ENCODE measurements around the gene PATJ. TPM values are rescaled to one million over a fixed set of nuclear protein-coding genes. Genes with fewer than 3 reads are reported as not detected.

The PATJ gene
- total RNA-seq, 1 donor from 2014 or later = 2.0 TPM

DNA sequence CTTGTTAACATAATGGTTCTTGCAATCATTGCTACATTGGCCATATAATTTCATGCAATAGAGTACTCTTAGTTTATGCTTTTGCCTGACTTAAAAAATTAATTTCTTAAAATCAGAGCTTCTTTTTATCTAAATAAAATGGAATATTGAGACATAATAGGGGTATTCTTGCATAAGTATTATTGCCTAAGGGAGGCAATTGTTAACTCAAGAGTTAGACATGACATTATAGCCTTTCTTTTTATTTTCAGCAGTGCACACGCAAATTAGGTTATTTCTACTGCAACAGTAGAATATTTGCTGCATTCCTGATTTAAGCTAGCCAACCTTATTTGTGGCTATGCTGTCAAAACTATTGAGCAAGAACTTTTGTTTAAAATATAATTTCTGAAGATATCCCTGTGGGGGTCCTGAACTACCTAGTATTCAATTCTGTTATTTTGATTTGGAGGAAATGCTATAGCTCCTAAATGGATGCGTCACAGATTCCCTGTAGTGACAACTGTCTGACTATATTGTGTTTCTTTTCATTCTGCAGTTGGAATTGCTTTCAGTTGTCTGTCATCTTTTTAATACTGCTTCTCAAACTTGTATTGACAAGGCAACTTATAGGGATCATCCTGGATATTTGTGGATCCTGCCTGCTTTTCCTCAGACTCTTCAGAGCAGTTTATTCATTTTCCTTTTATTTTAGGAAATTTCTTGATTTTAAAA is 211.0 kb downstream of the PATJ start:
- no peak overlapping the region for H3K27ac Mint-ChIP-seq (ENCODE audit: unreplicated experiment)
- H3K27me3 Mint-ChIP-seq (ENCODE audit: unreplicated experiment) = no peaks in the 10 kb centered on the region
- no peaks in the 10 kb centered on the region for H3K9me3 Mint-ChIP-seq (ENCODE audit: unreplicated experiment)
- H3K36me3 Mint-ChIP-seq (ENCODE audit: unreplicated experiment) = no peaks in the 10 kb centered on the region
- no peak overlapping the region for H3K4me3 Mint-ChIP-seq (ENCODE audit: unreplicated experiment)
- H3K4me1 Mint-ChIP-seq (ENCODE audit: low read depth, unreplicated experiment) = peaks cover 4% of the 10 kb centered on the region
- TF ChIP-seq CTCF (IDR thresholded peaks at IDR 0.05; ENCODE audit: partially characterized antibody, unreplicated experiment) = no peak
- DNase-seq = no peak

- no peaks in the 10 kb centered on the region for H3K27me3 Mint-ChIP-seq (ENCODE audit: unreplicated experiment)
- no peaks in the 10 kb centered on the region for H3K9me3 Mint-ChIP-seq (ENCODE audit: unreplicated experiment)
- H3K4me1 Mint-ChIP-seq (ENCODE audit: low read depth, unreplicated experiment) = peaks cover 4% of the 10 kb centered on the region
- H3K36me3 Mint-ChIP-seq (ENCODE audit: unreplicated experiment) = no peaks in the 10 kb centered on the region
- no peak for DNase-seq
- no peak for TF ChIP-seq CTCF (IDR thresholded peaks at IDR 0.05; ENCODE audit: partially characterized antibody, unreplicated experiment)
- no peak overlapping the region for H3K27ac Mint-ChIP-seq (ENCODE audit: unreplicated experiment)
- no peak overlapping the region for H3K4me3 Mint-ChIP-seq (ENCODE audit: unreplicated experiment)
These were observed 211.5 kb downstream of the PATJ start for GRCh38 chr1:61953790-61954150.

DNA sequence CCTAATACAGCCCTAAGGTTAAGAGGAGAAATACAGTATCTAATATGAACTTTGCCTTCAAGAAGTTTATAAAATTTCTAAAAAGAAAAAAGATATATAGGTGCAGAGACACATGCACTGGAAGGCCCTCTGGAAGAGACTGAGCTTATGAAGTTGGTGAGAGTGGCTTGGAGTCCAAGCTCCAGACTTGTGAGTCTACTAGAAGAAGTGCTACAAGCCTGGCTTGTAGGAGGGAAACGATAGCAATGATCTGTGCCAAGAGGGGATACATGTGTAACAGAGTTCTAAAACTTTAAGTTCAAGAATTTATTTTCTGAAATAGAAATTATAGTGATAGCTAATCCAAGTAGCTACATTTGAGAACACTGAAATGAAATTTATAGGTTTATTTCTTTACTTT is 213.0 kb downstream of the PATJ start:
- H3K27me3 Mint-ChIP-seq (ENCODE audit: unreplicated experiment) = no peaks in the 10 kb centered on the region

DNA sequence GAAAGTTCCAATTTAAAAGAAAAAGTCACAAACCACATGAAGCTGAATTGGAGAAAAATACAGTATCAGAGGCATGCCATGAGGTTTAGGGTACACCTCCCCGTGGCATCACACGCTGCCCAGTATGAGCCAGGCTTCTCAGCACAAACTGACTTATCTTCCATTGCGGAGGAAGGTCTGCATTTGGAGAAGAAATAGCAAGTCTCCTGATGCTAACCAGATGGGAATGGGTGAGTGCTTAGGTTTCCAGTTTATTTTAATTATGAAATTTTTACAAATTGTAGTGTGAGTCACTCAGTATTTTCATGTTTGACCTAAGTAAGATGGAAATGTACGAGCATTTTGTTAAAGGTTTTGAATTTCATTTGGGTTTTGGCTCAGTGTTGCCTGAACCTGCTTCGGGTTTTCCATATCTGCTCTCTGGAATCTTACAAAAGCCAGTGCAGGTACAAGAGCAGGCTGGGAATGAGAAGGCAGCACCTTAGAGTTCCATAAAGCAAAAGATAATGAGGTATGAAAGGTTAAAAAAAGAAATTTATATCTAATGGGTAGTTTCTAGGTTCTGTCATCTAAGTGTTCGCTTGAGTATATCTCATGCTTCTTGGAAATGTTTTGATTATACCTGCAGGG is 213.9 kb downstream of the PATJ start:
- no peaks in the 10 kb centered on the region for H3K27me3 Mint-ChIP-seq (ENCODE audit: unreplicated experiment)
- H3K4me1 Mint-ChIP-seq (ENCODE audit: low read depth, unreplicated experiment) = peaks cover 4% of the 10 kb centered on the region
- no peak overlapping the region for H3K27ac Mint-ChIP-seq (ENCODE audit: unreplicated experiment)
- no peak for DNase-seq
- no peaks in the 10 kb centered on the region for H3K36me3 Mint-ChIP-seq (ENCODE audit: unreplicated experiment)
- TF ChIP-seq CTCF (IDR thresholded peaks at IDR 0.05; ENCODE audit: partially characterized antibody, unreplicated experiment) = no peak
- H3K4me3 Mint-ChIP-seq (ENCODE audit: unreplicated experiment) = no peak overlapping the region
- H3K9me3 Mint-ChIP-seq (ENCODE audit: unreplicated experiment) = no peaks in the 10 kb centered on the region

More for the DNA sequence above, 213.0 kb downstream of the PATJ start:
- Mint-ChIP-seq H3K36me3 (ENCODE audit: unreplicated experiment) (no peaks in the 10 kb centered on the region), H3K9me3 (ENCODE audit: unreplicated experiment) (no peaks in the 10 kb centered on the region), H3K4me3 (ENCODE audit: unreplicated experiment) (no peak overlapping the region), H3K4me1 (ENCODE audit: low read depth, unreplicated experiment) (peaks cover 4% of the 10 kb centered on the region), H3K27ac (ENCODE audit: unreplicated experiment) (no peak overlapping the region)
- no peak for DNase-seq
- TF ChIP-seq CTCF (IDR thresholded peaks at IDR 0.05; ENCODE audit: partially characterized antibody, unreplicated experiment) = no peak

DNA sequence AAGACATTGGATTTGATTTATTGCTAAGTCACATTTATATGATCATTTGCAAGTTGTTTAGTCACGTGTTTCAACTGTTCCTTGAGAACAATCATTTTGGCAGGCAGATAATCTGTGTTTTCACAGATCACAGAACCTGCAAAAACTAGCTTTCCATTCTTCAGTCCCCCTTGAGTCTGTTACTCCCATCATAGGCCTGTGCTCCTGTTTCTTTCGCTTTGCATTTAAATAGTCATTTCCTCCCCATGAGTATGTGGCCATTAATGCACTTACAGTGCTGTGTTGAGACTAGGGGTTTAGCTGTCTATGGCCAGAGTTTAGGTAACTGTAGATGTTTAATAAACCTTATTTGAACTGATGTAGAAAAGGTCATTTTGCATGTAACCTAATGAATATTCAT is 214.5 kb downstream of the PATJ start:
- H3K27ac Mint-ChIP-seq (ENCODE audit: unreplicated experiment) = no peak overlapping the region
- H3K9me3 Mint-ChIP-seq (ENCODE audit: unreplicated experiment) = no peaks in the 10 kb centered on the region
- peaks cover 3% of the 10 kb centered on the region for H3K4me1 Mint-ChIP-seq (ENCODE audit: low read depth, unreplicated experiment)
- no peak for DNase-seq
- H3K4me3 Mint-ChIP-seq (ENCODE audit: unreplicated experiment) = no peak overlapping the region
- no peak for TF ChIP-seq CTCF (IDR thresholded peaks at IDR 0.05; ENCODE audit: partially characterized antibody, unreplicated experiment)
- H3K27me3 Mint-ChIP-seq (ENCODE audit: unreplicated experiment) = no peaks in the 10 kb centered on the region
- H3K36me3 Mint-ChIP-seq (ENCODE audit: unreplicated experiment) = no peaks in the 10 kb centered on the region
